Ishikawa (cell line): ENCODE measurements around the gene EVC2.

Experiments
- CEBPB ChIP-seq: IDR thresholded peaks from 2 replicates; pipeline ENCODE4 v1.6.1; 2012
- CREB1 ChIP-seq: IDR thresholded peaks from 2 replicates; pipeline ENCODE4 v1.6.1; 2012; ENCODE audit warnings: low read depth
- EGR1 ChIP-seq: IDR thresholded peaks from 2 replicates; pipeline ENCODE4 v1.6.1; 2012
- EP300 ChIP-seq: IDR thresholded peaks from 2 replicates; pipeline ENCODE4 v1.6.1; 2012; ENCODE audit warnings: borderline replicate concordance
- FOXM1 ChIP-seq: IDR thresholded peaks from 2 replicates; pipeline ENCODE4 v1.6.1; 2012; ENCODE audit warnings: low read depth, borderline replicate concordance
- NFIC ChIP-seq: IDR thresholded peaks from 2 replicates; pipeline ENCODE4 v1.6.1; 2012
- RAD21 ChIP-seq: IDR thresholded peaks from 2 replicates; pipeline ENCODE4 v1.6.1; 2012; ENCODE audit warnings: low read depth
- TAF1 ChIP-seq: IDR thresholded peaks from 2 replicates; pipeline ENCODE4 v1.6.1; 2012; ENCODE audit warnings: low read depth, mild to moderate bottlenecking
- TCF12 ChIP-seq: IDR thresholded peaks from 2 replicates; pipeline ENCODE4 v1.6.1; 2012; ENCODE audit warnings: low read depth
- TEAD4 ChIP-seq: IDR thresholded peaks from 2 replicates; pipeline ENCODE4 v1.6.1; 2012
- YY1 ChIP-seq: IDR thresholded peaks from 2 replicates; pipeline ENCODE4 v1.6.1; 2012; ENCODE audit warnings: low read depth
- ZBTB7A ChIP-seq: IDR thresholded peaks from 2 replicates; pipeline ENCODE4 v1.6.1; 2012; ENCODE audit warnings: low read depth
- TF ChIP-seq, protein P1 (sequence below): IDR thresholded peaks from 2 replicates; pipeline ENCODE4 v1.6.1; 2012
- TF ChIP-seq, protein P2 (sequence below): IDR thresholded peaks from 2 replicates; pipeline ENCODE4 v1.6.1; 2012; ENCODE audit warnings: low read depth, mild to moderate bottlenecking
- TF ChIP-seq, protein P3 (sequence below): IDR thresholded peaks from 2 replicates; pipeline ENCODE4 v1.6.1; 2012

EVC2 gene

DNA sequence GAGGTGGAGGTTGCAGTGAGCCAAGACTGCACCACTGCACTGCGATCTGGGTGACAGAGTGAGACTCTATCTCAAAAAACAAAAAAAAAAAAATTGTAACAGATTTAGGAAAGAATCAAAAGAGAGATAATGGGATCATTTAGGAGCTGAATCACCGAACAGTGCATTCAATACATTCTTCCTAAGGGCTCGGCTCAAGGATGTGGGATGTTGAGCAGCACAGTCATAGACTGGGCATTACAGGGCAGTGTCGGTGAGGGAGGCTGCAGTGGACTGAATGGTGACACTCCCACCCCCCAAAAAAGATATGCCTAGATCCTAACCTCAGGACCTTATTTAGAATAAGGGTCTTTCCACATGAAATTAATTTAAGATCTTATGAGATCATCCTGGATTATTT lies 70.0 kb downstream of the EVC2 start:
- no peak for TF ChIP-seq CREB1
- no peak for TF ChIP-seq TEAD4
- no peak for TF ChIP-seq FOXM1
- no peak for TF ChIP-seq EP300
- no peak for TF ChIP-seq CEBPB
- no peak for TF ChIP-seq TCF12
- TF ChIP-seq EGR1 = no peak
- TF ChIP-seq TAF1 = no peak
- TF ChIP-seq RAD21 = no peak
- TF ChIP-seq, protein P1, sequence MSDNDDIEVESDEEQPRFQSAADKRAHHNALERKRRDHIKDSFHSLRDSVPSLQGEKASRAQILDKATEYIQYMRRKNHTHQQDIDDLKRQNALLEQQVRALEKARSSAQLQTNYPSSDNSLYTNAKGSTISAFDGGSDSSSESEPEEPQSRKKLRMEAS = no peak

DNA sequence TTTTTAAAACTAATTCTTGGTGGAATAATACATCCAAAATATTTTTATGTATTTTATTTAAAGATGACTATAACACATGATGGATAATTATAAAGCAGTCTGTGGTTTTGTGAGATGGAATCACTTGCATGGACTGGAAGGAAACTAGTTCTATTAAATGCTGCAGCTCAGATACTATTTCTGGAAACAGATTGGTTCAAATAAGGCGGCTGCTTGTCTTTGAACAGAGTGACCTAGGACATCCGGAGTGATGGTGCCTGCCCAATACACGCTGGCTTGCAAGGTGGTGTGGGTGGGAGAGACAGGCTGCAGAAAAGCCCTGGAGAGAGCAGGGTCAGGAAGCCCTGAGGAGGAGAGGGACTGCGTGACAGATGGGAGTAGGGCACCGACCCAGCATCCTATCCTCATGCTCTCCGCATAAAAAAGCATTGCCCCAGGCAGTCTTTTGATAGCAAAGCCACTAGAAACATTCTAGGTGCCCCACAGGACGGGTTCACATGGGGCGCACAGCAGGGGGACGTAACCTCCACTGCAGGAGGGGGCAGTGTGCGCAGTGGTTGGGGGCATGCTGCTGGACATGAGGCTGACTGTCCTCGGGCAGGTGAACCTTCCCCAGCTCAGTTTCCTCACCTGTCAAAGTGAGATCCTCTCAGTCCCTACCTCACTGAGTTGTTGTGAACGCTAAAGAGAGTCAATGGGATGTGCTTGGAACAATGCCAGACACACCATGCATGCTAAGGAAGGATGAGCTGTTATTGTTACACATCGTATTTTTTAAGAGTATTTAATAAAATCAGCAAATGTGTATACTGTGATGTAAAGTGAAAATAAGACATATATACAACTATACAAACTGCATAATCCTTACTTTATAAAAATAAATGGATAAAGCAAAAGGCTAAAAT lies 71.3 kb downstream of the EVC2 start:
- TF ChIP-seq RAD21 (no peak), EP300 (no peak), NFIC (no peak), TEAD4 (no peak), CEBPB (no peak), FOXM1 (no peak), CREB1 (no peak)
- TF ChIP-seq, protein P2, sequence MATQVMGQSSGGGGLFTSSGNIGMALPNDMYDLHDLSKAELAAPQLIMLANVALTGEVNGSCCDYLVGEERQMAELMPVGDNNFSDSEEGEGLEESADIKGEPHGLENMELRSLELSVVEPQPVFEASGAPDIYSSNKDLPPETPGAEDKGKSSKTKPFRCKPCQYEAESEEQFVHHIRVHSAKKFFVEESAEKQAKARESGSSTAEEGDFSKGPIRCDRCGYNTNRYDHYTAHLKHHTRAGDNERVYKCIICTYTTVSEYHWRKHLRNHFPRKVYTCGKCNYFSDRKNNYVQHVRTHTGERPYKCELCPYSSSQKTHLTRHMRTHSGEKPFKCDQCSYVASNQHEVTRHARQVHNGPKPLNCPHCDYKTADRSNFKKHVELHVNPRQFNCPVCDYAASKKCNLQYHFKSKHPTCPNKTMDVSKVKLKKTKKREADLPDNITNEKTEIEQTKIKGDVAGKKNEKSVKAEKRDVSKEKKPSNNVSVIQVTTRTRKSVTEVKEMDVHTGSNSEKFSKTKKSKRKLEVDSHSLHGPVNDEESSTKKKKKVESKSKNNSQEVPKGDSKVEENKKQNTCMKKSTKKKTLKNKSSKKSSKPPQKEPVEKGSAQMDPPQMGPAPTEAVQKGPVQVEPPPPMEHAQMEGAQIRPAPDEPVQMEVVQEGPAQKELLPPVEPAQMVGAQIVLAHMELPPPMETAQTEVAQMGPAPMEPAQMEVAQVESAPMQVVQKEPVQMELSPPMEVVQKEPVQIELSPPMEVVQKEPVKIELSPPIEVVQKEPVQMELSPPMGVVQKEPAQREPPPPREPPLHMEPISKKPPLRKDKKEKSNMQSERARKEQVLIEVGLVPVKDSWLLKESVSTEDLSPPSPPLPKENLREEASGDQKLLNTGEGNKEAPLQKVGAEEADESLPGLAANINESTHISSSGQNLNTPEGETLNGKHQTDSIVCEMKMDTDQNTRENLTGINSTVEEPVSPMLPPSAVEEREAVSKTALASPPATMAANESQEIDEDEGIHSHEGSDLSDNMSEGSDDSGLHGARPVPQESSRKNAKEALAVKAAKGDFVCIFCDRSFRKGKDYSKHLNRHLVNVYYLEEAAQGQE = no peak
- TF ChIP-seq, protein P1 = no peak
- TF ChIP-seq, protein P3, sequence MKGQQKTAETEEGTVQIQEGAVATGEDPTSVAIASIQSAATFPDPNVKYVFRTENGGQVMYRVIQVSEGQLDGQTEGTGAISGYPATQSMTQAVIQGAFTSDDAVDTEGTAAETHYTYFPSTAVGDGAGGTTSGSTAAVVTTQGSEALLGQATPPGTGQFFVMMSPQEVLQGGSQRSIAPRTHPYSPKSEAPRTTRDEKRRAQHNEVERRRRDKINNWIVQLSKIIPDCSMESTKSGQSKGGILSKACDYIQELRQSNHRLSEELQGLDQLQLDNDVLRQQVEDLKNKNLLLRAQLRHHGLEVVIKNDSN = no peak

DNA sequence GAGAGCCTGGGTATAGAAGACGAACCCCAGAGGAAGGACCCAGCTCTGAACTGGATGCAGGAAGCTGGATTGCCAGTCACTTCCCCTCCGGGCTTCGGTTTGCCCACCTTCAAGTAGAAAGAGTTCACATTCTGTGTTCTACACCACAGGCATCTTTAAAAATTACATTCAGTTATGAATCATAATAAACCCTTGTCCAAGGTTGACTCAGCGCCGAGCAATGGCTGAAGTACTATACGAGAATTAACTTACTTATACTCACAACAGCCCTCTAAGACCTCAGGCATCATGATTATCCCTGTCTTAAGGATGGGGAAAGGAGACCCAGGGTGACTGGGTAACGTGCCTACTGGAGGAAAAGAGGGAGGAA lies 72.5 kb downstream of the EVC2 start:
- TF ChIP-seq FOXM1 (no peak), CEBPB (no peak), EGR1 (no peak), ZBTB7A (no peak), TEAD4 (no peak), NFIC (no peak), TAF1 (no peak), TCF12 (no peak)
- TF ChIP-seq, protein P3 = no peak

DNA sequence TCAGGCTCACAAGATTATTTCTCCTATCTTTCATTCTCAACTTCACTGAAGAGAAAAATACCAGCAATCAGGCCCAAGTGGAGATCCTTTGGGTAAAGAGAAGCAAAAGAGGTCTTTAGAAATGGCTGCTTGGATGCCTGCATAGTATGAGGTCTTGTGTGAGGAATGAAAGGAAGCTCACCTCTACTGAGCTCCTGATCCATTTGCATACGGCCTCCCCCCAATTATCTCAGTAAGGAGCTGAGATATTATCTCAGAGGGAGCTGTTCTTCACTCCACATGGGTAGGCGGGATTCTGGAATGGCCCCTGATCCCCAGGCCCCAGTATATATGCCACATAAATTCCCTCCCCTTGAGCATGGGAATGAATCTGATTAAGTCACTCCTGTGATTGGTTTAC lies 75.8 kb downstream of the EVC2 start:
- TF ChIP-seq TAF1 (no peak), ZBTB7A (no peak), RAD21 (no peak), YY1 (no peak), EGR1 (no peak), EP300 (no peak), TEAD4 (no peak)
- TF ChIP-seq, protein P3 = no peak
- TF ChIP-seq, protein P2 = no peak
- TF ChIP-seq, protein P1 = no peak

DNA sequence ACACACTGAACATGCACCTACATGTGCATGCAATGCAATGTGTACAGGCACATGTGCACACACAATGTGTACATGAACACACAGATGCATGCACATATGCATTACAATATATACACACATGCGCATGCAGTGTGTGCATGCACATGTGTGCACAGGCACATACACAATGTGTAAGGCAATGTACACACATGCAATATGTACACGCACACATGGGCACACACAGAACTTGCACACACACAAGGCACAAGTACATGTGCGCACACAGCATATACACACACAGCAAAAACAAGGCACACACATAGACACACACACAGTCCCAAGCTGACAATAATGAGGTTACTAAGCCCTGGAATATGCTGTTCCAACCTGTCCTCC lies 76.3 kb downstream of the EVC2 start:
- TF ChIP-seq CREB1 (no peak), RAD21 (no peak), EGR1 (no peak), TAF1 (no peak), FOXM1 (no peak), ZBTB7A (no peak), CEBPB (no peak), TCF12 (no peak), TEAD4 (no peak), YY1 (no peak), EP300 (no peak), NFIC (no peak)
- TF ChIP-seq, protein P2 = no peak
- TF ChIP-seq, protein P1 = no peak
- TF ChIP-seq, protein P3 = no peak
